GM23338 (cell line): Measurements from ENCODE around the gene CNTNAP5. TPM values are rescaled to one million over a fixed set of nuclear protein-coding genes. Genes with fewer than 3 reads are reported as not detected.

Source experiments
- ATAC-seq: fragments of 200-7000 bp; cut with Tn5 transposase; 3 replicates; pipeline ENCODE4 v1.9.1; 2020
- DNase-seq: peaks from one replicate; pipeline ENCODE4 v3.0.0-alpha.2; 2015; ENCODE audit warnings: low spot score
- H2AFZ ChIP-seq: fragments of 200-600 bp; sonication (generic); 2 replicates; pipeline ENCODE4 v1.8.0; 2016; ENCODE audit warnings: antibody characterized with exemption, mild to moderate bottlenecking, moderate library complexity
- H3F3A ChIP-seq: fragments of 200-600 bp; sonication (generic); replicated peaks from 2 replicates; pipeline ENCODE4 v1.8.0; 2017; ENCODE audit warnings: antibody characterized with exemption, mixed run types, low read depth
- H3K27ac ChIP-seq: fragments of 200-600 bp; sonication (generic); 2 replicates; pipeline ENCODE4 v1.6.1; 2016; ENCODE audit warnings: low read depth
- H3K27me3 ChIP-seq: fragments of 200-600 bp; sonication (generic); 2 replicates; pipeline ENCODE4 v1.8.0; 2016; ENCODE audit warnings: mild to moderate bottlenecking, mixed run types, moderate library complexity; ENCODE audit not compliant: insufficient read depth
- H3K36me3 ChIP-seq: fragments of 200-600 bp; sonication (generic); 2 replicates; pipeline ENCODE4 v1.8.0; 2016; ENCODE audit warnings: mild to moderate bottlenecking; ENCODE audit not compliant: insufficient read depth
- H3K4me1 ChIP-seq: fragments of 200-600 bp; sonication (generic); 2 replicates; pipeline ENCODE4 v1.8.0; 2016; ENCODE audit warnings: mild to moderate bottlenecking, moderate library complexity; ENCODE audit not compliant: insufficient read depth
- H3K4me2 ChIP-seq: fragments of 200-600 bp; sonication (generic); 2 replicates; pipeline ENCODE4 v1.7.1; 2017; ENCODE audit warnings: mixed run types
- H3K4me3 ChIP-seq: fragments of 200-600 bp; sonication (generic); 2 replicates; pipeline ENCODE4 v1.6.1; 2016; ENCODE audit warnings: mixed run types
- H3K79me2 ChIP-seq: fragments of 200-600 bp; sonication (generic); replicated peaks from 2 replicates; pipeline ENCODE4 v1.8.0; 2017; ENCODE audit warnings: mild to moderate bottlenecking; ENCODE audit not compliant: insufficient read depth
- H3K9me2 ChIP-seq: fragments of 200-600 bp; sonication (generic); 2 replicates; pipeline ENCODE4 v1.8.0; 2017; ENCODE audit not compliant: insufficient read depth
- H4K20me1 ChIP-seq: fragments of 200-600 bp; sonication (generic); replicated peaks from 2 replicates; pipeline ENCODE4 v1.8.0; 2017; ENCODE audit warnings: mild to moderate bottlenecking; ENCODE audit not compliant: insufficient read depth
- H3K27ac Mint-ChIP-seq: 2 replicates; pipeline ENCODE4 v1.8.0; 2020; ENCODE audit warnings: inconsistent platforms, mild to moderate bottlenecking, moderate library complexity, mixed read lengths
- H3K27me3 Mint-ChIP-seq: 3 replicates; pipeline ENCODE4 v1.8.0; 2022; ENCODE audit warnings: low read depth, mild to moderate bottlenecking, moderate library complexity, mixed read lengths, inconsistent platforms; ENCODE audit not compliant: insufficient read depth, poor library complexity
- H3K36me3 Mint-ChIP-seq: 3 replicates; pipeline ENCODE4 v1.8.0; 2021; ENCODE audit warnings: low read depth, mild to moderate bottlenecking, inconsistent platforms, moderate library complexity, mixed read lengths
- H3K4me1 Mint-ChIP-seq: 3 replicates; pipeline ENCODE4 v1.8.0; 2020; ENCODE audit warnings: mild to moderate bottlenecking, inconsistent platforms, mixed read lengths
- H3K4me3 Mint-ChIP-seq: 3 replicates; pipeline ENCODE4 v1.8.0; 2021; ENCODE audit warnings: moderate library complexity, mild to moderate bottlenecking, inconsistent platforms, mixed read lengths
- H3K9me3 Mint-ChIP-seq: 3 replicates; pipeline ENCODE4 v1.8.0; 2020; ENCODE audit warnings: moderate library complexity, mild to moderate bottlenecking, inconsistent platforms, mixed read lengths
- EZH2 ChIP-seq: fragments of 200-600 bp; sonication (generic); IDR thresholded peaks from one replicate; pipeline ENCODE4 v1.8.0; 2017; ENCODE audit warnings: antibody characterized with exemption, mild to moderate bottlenecking, low read depth; ENCODE audit not compliant: unreplicated experiment
- NANOG ChIP-seq: IDR thresholded peaks from 2 replicates; pipeline ENCODE4 v1.6.1; 2016; ENCODE audit warnings: antibody characterized with exemption, borderline replicate concordance
- ZNF331 ChIP-seq: fragments of 250-450 bp; sonication (Bioruptor Pico); IDR thresholded peaks from 2 replicates; pipeline ENCODE4 v1.5.0; 2020; ENCODE audit warnings: low read depth, mild to moderate bottlenecking, moderate library complexity
- polyA plus RNA-seq: library from polyadenylated mRNA; unstranded; fragments of >200 nt; fragmentation: Nextera tagmentation; extraction: Ambion mirVana; gene quantifications from 2 replicates; pipeline ENCODE4 v1.2.1, GENCODE V29; 2016
- total RNA-seq: library from RNA; depleted of rRNA; stranded (reverse); fragments of >200 nt; shearing (Covaris generic); gene quantifications from 2 replicates; pipeline ENCODE4 v1.2.3, GENCODE V29; 2014
- TF ChIP-seq, protein P1 (sequence below), 2 experiments: fragments of 200-600 bp in 1 of 2; sonication (generic) in 1 of 2; conservative IDR thresholded peaks; 2 replicates each; pipeline versions ENCODE4 v1.5.1 to v1.6.1; 2016 to 2017; ENCODE audit warnings: antibody characterized with exemption in 2 of 2, low read depth in 2 of 2, mild to moderate bottlenecking in 2 of 2, moderate library complexity in 1 of 2
- TF ChIP-seq, protein P2 (sequence below): fragments of 250-450 bp; sonication (Bioruptor Pico); IDR thresholded peaks from 2 replicates; pipeline ENCODE4 v1.5.0; 2020; ENCODE audit warnings: mild to moderate bottlenecking, moderate library complexity

Gene CNTNAP5
- total and polyA plus RNA-seq, 2 experiments from 2014 or later = 0.49 to 0.50 TPM

DNA sequence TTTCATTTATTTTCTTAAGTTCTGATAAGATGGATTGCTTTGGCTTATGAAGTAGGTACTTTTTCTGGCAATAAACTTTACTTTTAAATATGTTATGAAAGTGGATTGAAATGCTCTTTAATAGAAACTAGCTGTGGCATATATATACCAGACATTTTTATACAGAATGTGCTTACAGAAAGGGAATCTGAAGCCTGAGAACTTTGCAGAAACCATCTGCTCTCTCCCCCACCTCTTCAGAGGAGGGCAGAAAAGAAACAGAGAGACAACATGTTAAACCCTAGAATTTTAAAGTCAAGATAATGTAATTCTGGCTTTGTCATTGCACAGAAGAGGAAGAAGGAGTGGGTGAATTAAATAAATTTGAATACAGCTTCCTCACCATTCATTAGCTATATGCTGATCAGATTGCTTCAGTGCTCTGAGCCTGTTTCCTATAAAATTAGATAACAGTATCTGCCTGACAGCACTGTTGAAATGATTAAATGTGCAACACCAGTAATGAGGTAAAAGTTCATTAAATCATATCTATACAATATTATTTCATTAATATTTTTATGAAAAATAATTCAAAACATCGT, 247.3 kb downstream of the CNTNAP5 start:
- Mint-ChIP-seq H3K4me1 (peaks cover 4% of the 10 kb centered on the region; the same call in 2 of the 3 replicates), H3K27me3 (no peaks in the 10 kb centered on the region), H3K9me3 (peaks cover 11% of the 10 kb centered on the region; the same call in 2 of the 3 replicates), H3K27ac (0 out of 2 replicates have a peak overlapping the region, but pooled peaks have one; percentile 27), H3K4me3 (no peak overlapping the region), H3K36me3 (peaks cover 7% of the 10 kb centered on the region; the same call in 1 of the 3 replicates)
- H3F3A ChIP-seq = no peaks in the 10 kb centered on the region
- H4K20me1 ChIP-seq = no peaks in the 10 kb centered on the region
- no peak overlapping the region for H3K4me3 ChIP-seq
- no peaks in the 10 kb centered on the region for H3K4me1 ChIP-seq
- DNase-seq = no peak
- H3K27me3 ChIP-seq = no peaks in the 10 kb centered on the region
- no peak overlapping the region for H2AFZ ChIP-seq
- no peak overlapping the region for H3K27ac ChIP-seq
- no peak for ATAC-seq
- no peaks in the 10 kb centered on the region for H3K36me3 ChIP-seq
- H3K79me2 ChIP-seq = no peaks in the 10 kb centered on the region
- TF ChIP-seq, protein P1, sequence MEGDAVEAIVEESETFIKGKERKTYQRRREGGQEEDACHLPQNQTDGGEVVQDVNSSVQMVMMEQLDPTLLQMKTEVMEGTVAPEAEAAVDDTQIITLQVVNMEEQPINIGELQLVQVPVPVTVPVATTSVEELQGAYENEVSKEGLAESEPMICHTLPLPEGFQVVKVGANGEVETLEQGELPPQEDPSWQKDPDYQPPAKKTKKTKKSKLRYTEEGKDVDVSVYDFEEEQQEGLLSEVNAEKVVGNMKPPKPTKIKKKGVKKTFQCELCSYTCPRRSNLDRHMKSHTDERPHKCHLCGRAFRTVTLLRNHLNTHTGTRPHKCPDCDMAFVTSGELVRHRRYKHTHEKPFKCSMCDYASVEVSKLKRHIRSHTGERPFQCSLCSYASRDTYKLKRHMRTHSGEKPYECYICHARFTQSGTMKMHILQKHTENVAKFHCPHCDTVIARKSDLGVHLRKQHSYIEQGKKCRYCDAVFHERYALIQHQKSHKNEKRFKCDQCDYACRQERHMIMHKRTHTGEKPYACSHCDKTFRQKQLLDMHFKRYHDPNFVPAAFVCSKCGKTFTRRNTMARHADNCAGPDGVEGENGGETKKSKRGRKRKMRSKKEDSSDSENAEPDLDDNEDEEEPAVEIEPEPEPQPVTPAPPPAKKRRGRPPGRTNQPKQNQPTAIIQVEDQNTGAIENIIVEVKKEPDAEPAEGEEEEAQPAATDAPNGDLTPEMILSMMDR (conservative IDR thresholded peaks at IDR 0.05; ENCODE audit: low read depth in 2 of 2) = no peak
- TF ChIP-seq EZH2 (no peak), ZNF331 (no peak), NANOG (no peak)
- TF ChIP-seq, protein P2, sequence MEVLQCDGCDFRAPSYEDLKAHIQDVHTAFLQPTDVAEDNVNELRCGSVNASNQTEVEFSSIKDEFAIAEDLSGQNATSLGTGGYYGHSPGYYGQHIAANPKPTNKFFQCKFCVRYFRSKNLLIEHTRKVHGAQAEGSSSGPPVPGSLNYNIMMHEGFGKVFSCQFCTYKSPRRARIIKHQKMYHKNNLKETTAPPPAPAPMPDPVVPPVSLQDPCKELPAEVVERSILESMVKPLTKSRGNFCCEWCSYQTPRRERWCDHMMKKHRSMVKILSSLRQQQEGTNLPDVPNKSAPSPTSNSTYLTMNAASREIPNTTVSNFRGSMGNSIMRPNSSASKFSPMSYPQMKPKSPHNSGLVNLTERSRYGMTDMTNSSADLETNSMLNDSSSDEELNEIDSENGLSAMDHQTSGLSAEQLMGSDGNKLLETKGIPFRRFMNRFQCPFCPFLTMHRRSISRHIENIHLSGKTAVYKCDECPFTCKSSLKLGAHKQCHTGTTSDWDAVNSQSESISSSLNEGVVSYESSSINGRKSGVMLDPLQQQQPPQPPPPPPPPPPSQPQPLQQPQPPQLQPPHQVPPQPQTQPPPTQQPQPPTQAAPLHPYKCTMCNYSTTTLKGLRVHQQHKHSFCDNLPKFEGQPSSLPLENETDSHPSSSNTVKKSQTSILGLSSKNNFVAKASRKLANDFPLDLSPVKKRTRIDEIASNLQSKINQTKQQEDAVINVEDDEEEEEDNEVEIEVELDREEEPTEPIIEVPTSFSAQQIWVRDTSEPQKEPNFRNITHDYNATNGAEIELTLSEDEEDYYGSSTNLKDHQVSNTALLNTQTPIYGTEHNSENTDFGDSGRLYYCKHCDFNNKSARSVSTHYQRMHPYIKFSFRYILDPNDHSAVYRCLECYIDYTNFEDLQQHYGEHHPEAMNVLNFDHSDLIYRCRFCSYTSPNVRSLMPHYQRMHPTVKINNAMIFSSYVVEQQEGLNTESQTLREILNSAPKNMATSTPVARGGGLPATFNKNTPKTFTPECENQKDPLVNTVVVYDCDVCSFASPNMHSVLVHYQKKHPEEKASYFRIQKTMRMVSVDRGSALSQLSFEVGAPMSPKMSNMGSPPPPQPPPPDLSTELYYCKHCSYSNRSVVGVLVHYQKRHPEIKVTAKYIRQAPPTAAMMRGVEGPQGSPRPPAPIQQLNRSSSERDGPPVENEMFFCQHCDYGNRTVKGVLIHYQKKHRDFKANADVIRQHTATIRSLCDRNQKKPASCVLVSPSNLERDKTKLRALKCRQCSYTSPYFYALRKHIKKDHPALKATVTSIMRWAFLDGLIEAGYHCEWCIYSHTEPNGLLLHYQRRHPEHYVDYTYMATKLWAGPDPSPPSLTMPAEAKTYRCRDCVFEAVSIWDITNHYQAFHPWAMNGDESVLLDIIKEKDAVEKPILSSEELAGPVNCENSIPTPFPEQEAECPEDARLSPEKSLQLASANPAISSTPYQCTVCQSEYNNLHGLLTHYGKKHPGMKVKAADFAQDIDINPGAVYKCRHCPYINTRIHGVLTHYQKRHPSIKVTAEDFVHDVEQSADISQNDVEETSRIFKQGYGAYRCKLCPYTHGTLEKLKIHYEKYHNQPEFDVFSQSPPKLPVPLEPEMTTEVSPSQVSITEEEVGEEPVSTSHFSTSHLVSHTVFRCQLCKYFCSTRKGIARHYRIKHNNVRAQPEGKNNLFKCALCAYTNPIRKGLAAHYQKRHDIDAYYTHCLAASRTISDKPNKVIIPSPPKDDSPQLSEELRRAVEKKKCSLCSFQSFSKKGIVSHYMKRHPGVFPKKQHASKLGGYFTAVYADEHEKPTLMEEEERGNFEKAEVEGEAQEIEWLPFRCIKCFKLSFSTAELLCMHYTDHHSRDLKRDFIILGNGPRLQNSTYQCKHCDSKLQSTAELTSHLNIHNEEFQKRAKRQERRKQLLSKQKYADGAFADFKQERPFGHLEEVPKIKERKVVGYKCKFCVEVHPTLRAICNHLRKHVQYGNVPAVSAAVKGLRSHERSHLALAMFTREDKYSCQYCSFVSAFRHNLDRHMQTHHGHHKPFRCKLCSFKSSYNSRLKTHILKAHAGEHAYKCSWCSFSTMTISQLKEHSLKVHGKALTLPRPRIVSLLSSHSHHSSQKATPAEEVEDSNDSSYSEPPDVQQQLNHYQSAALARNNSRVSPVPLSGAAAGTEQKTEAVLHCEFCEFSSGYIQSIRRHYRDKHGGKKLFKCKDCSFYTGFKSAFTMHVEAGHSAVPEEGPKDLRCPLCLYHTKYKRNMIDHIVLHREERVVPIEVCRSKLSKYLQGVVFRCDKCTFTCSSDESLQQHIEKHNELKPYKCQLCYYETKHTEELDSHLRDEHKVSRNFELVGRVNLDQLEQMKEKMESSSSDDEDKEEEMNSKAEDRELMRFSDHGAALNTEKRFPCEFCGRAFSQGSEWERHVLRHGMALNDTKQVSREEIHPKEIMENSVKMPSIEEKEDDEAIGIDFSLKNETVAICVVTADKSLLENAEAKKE = no peak
- H3K4me2 ChIP-seq = no peak overlapping the region
- H3K9me2 ChIP-seq = peaks cover 12% of the 10 kb centered on the region
